B cell (primary cell): ENCODE measurements around the gene EMC6. TPM values are rescaled to one million over a fixed set of nuclear protein-coding genes. Genes with fewer than 3 reads are reported as not detected.
A peak's percentile ranks its signal among the peaks of the same experiment; 100 is the strongest.

Experiments used
- ATAC-seq: fragments of 200-7000 bp; cut with Tn5 transposase; one replicate; pipeline ENCODE4 v1.10.0; 2021; ENCODE audit warnings: low read depth, mild to moderate bottlenecking, moderate number of reproducible peaks, moderate library complexity
- CTCF ChIA-PET: fragments of 350-600 bp; sonication (Branson Sonifier 250); formaldehyde crosslinking; loops from one replicate; lab custom pipeline; 2021; ENCODE audit warnings: antibody characterized with exemption, inconsistent platforms; lab: Charles Lee
- POLR2A ChIA-PET: fragments of 350-600 bp; sonication (Branson Sonifier 250); formaldehyde crosslinking; loops from one replicate; lab custom pipeline; 2021; ENCODE audit warnings: antibody characterized with exemption; lab: Charles Lee
- DNase-seq: peaks from one replicate; pipeline ENCODE4 v3.0.0; 2013
- H2AFZ ChIP-seq: 2 replicates; pipeline ENCODE4 v1.6.1; 2012; ENCODE audit warnings: mild to moderate bottlenecking, low read depth, low read length; ENCODE audit not compliant: insufficient read depth, poor library complexity, severe bottlenecking
- H3K27ac ChIP-seq, 2 donors: 1 replicate in 1 of 2; 2 replicates in 1 of 2; pipeline ENCODE4 v1.5.1; 2012 to 2013; ENCODE audit warnings: low read length in 2 of 2, mild to moderate bottlenecking in 2 of 2, moderate library complexity in 1 of 2
- H3K27me3 ChIP-seq, 4 experiments: fragments of 200-600 bp in 1 of 4; sonication (generic) in 1 of 4; replicated peaks in 1 of 4; 1 replicate in 2 of 4; 2 replicates in 2 of 4; pipeline versions ENCODE4 v1.6.1 to v1.7.0; 2013 to 2016; ENCODE audit warnings: low read length in 3 of 4, mild to moderate bottlenecking in 2 of 4, mixed read lengths in 1 of 4, moderate library complexity in 1 of 4; ENCODE audit not compliant: insufficient read depth in 4 of 4, control insufficient read depth in 3 of 4; ENCODE audit errors: control extremely low read depth in 1 of 4
- H3K36me3 ChIP-seq, 2 experiments: replicated peaks in 1 of 2; 1 replicate in 1 of 2; 2 replicates in 1 of 2; pipeline versions ENCODE4 v1.6.1 to v1.7.1; 2013; ENCODE audit warnings: low read length in 1 of 2; ENCODE audit not compliant: insufficient read depth in 2 of 2, control insufficient read depth in 1 of 2; ENCODE audit errors: control extremely low read depth in 1 of 2, extremely low read depth in 1 of 2
- H3K4me1 ChIP-seq, 2 donors: fragments of 200-600 bp in 1 of 2; sonication (generic) in 1 of 2; 1 replicate in 1 of 2; 2 replicates in 1 of 2; pipeline versions ENCODE4 v1.5.1 to v1.6.1; 2013 to 2017; ENCODE audit warnings: low read length in 2 of 2; ENCODE audit not compliant: control insufficient read depth in 2 of 2, insufficient read depth in 2 of 2
- H3K4me2 ChIP-seq: replicated peaks from 2 replicates; pipeline ENCODE3; 2012; ENCODE audit warnings: mild to moderate bottlenecking, low read depth, low read length; ENCODE audit not compliant: poor library complexity, severe bottlenecking
- H3K4me3 ChIP-seq, 5 experiments: fragments of 200-600 bp in 1 of 5; sonication (generic) in 1 of 5; 1 replicate in 3 of 5; 2 replicates in 2 of 5; pipeline versions ENCODE4 v1.5.1 to v1.7.0; 2011 to 2016; ENCODE audit warnings: low read length in 4 of 5, mild to moderate bottlenecking in 4 of 5, low read depth in 2 of 5, control low read depth in 1 of 5, moderate library complexity in 1 of 5; ENCODE audit not compliant: insufficient read depth in 1 of 5; ENCODE audit errors: control extremely low read depth in 1 of 5, extremely low read depth in 1 of 5
- H3K79me2 ChIP-seq: fragments of 200-600 bp; sonication (generic); one replicate; pipeline ENCODE4 v1.6.0; 2016; ENCODE audit warnings: low read length; ENCODE audit not compliant: control insufficient read depth, insufficient read depth
- H3K9ac ChIP-seq: fragments of 200-600 bp; sonication (generic); 2 replicates; pipeline ENCODE4 v1.6.1; 2017; ENCODE audit warnings: mild to moderate bottlenecking, low read length, moderate library complexity
- H3K9me3 ChIP-seq, 3 donors: one replicate each; pipeline versions ENCODE4 v1.6.1 to v1.7.1; 2013; ENCODE audit warnings: low read length in 2 of 3; ENCODE audit not compliant: control insufficient read depth in 2 of 3, insufficient read depth in 1 of 3; ENCODE audit errors: control extremely low read depth in 1 of 3
- H4K20me1 ChIP-seq: 2 replicates; pipeline ENCODE4 v1.6.0; 2012; ENCODE audit warnings: mild to moderate bottlenecking, low read length; ENCODE audit not compliant: insufficient read depth, control insufficient read depth, poor library complexity, severe bottlenecking
- H3K27ac Mint-ChIP-seq: one replicate; pipeline ENCODE4 v1.8.0; 2021; ENCODE audit warnings: mixed read lengths
- H3K27me3 Mint-ChIP-seq: one replicate; pipeline ENCODE4 v1.8.0; 2021; ENCODE audit warnings: mixed read lengths
- H3K4me1 Mint-ChIP-seq: one replicate; pipeline ENCODE4 v1.8.0; 2021; ENCODE audit warnings: mixed read lengths
- H3K4me3 Mint-ChIP-seq: one replicate; pipeline ENCODE4 v1.8.0; 2021; ENCODE audit warnings: mixed read lengths
- H3K9me3 Mint-ChIP-seq: one replicate; pipeline ENCODE4 v1.8.0; 2022; ENCODE audit warnings: mixed read lengths; ENCODE audit not compliant: insufficient read depth
- EZH2 ChIP-seq: IDR thresholded peaks from 2 replicates; pipeline ENCODE4 v1.6.1; 2012; ENCODE audit warnings: borderline replicate concordance, low read depth, mild to moderate bottlenecking, moderate library complexity, low read length; ENCODE audit not compliant: insufficient read depth, poor library complexity, severe bottlenecking
- WGBS: methylation state at CpG from one replicate; pipeline ENCODE4 v1.1.5; 2013; ENCODE audit warnings: missing lambda C conversion rate; ENCODE audit not compliant: insufficient coverage; 5-methylcytosine and 5-hydroxymethylcytosine counted together
- intact Hi-C: fragments of 100-400 bp; cut with micrococcal nuclease; formaldehyde crosslinking; loops from one replicate; pipeline ENCODE4 v1.10.0; 2022
- polyA plus RNA-seq: library from polyadenylated mRNA; depleted of rRNA; stranded (reverse); fragments of >200 nt; gene quantifications from 2 replicates; pipeline ENCODE4 v1.2.3, GENCODE V29; 2012
- total RNA-seq, 2 donors: library from RNA; stranded (reverse); fragments of 120-200 nt in 1 of 2; gene quantifications; 1 replicate in 1 of 2; 2 replicates in 1 of 2; pipeline versions ENCODE4 v1.2.3 to v1.2.4, GENCODE V29; 2013 to 2022
- TF ChIP-seq, protein P1 (sequence below): fragments of 200-600 bp; IDR thresholded peaks from one replicate; pipeline ENCODE4 v1.8.0; 2022; ENCODE audit warnings: antibody characterized with exemption, mild to moderate bottlenecking

The EMC6 gene
- total and polyA plus RNA-seq, 2 donors (not counting 1 experiment from before 2014, with no cell fraction given) = 21.1 to 23.4 TPM

GRCh38 chr17:3681565-3681964 is 13.0 kb downstream of the EMC6 start:
- Histone ChIP-seq H3K27ac (peak overlapping the region; percentile 36 to 56), H3K9ac (no peak overlapping the region), H3K4me3 (no peak overlapping the region), H3K27me3 (no peaks in the 10 kb centered on the region), H3K36me3 (peaks cover 0 to 70% of the 10 kb centered on the region in 2 experiments), H4K20me1 (peaks cover 79% of the 10 kb centered on the region), H3K4me2 (no peak overlapping the region), H3K4me1 (peaks cover 17 to 47% of the 10 kb centered on the region in 2 donors), H3K79me2 (peaks cover 29% of the 10 kb centered on the region), H2AFZ (no peak overlapping the region), H3K9me3 (peaks cover 0 to 7% (median 0%) of the 10 kb centered on the region in 3 donors)
- WGBS = 91% methylated on average over 13 of the region's 20 CpGs
- peak overlapping the region; percentile 71 for H3K27ac Mint-ChIP-seq
- DNase-seq (no peak), ATAC-seq (no peak)
- H3K27me3 Mint-ChIP-seq = no peaks in the 10 kb centered on the region
- CTCF ChIA-PET = interaction anchor here (1.2 to 5.2 kb wide), 5 partner anchors 11 to 145 kb away, joined by 3 to 184 read pairs (median 38); partner anchors contain the start of gene P2RX5
- H3K4me3 Mint-ChIP-seq = no peak overlapping the region
- TF ChIP-seq, protein P1, sequence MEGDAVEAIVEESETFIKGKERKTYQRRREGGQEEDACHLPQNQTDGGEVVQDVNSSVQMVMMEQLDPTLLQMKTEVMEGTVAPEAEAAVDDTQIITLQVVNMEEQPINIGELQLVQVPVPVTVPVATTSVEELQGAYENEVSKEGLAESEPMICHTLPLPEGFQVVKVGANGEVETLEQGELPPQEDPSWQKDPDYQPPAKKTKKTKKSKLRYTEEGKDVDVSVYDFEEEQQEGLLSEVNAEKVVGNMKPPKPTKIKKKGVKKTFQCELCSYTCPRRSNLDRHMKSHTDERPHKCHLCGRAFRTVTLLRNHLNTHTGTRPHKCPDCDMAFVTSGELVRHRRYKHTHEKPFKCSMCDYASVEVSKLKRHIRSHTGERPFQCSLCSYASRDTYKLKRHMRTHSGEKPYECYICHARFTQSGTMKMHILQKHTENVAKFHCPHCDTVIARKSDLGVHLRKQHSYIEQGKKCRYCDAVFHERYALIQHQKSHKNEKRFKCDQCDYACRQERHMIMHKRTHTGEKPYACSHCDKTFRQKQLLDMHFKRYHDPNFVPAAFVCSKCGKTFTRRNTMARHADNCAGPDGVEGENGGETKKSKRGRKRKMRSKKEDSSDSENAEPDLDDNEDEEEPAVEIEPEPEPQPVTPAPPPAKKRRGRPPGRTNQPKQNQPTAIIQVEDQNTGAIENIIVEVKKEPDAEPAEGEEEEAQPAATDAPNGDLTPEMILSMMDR = no peak
- H3K9me3 Mint-ChIP-seq = no peaks in the 10 kb centered on the region
- peaks cover 44% of the 10 kb centered on the region for H3K4me1 Mint-ChIP-seq
- POLR2A ChIA-PET = interaction anchor here (0.6 to 1.5 kb wide), 2 partner anchors 13 to 57 kb away, joined by 4 read pairs; no protein-coding TSS in a partner anchor
- intact Hi-C loops = no loop called here

DNA sequence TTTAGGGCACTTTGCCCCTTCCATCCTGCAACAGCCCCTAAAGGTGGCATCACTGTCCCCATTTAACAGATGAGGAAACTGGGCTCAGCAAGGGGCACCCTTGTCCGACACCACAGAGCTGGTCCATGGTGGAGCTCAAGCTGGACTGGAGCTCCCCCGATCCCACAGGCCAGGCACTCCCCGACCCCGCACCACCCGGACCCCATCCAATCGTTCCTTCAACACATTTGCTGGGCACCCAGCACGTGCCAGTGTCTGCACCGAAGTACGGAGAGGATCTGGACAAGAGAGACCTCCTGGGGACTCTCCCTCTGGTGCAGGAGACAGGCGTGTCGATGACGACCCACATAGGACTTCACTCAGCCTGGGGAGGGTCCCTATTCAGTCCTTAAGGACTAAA is 13.4 kb downstream of the EMC6 start:
- intact Hi-C loops = loop anchor here (2.0 kb wide), 5 partner anchors 13 to 145 kb away; partner anchors contain the start of genes EMC6, HASPIN and TAX1BP3
- peaks cover 44% of the 10 kb centered on the region for H3K4me1 Mint-ChIP-seq
- Histone ChIP-seq H3K4me1 (peaks cover 17 to 47% of the 10 kb centered on the region in 2 donors), H3K9ac (no peak overlapping the region), H4K20me1 (peaks cover 77% of the 10 kb centered on the region), H3K79me2 (peaks cover 29% of the 10 kb centered on the region), H2AFZ (no peak overlapping the region), H3K27ac (peak overlapping the region; percentile 36 to 56), H3K4me3 (no peak overlapping the region), H3K27me3 (no peaks in the 10 kb centered on the region), H3K36me3 (peaks cover 0 to 68% of the 10 kb centered on the region in 2 experiments), H3K9me3 (peaks cover 0 to 7% (median 0%) of the 10 kb centered on the region in 3 donors), H3K4me2 (no peak overlapping the region)
- no peaks in the 10 kb centered on the region for H3K27me3 Mint-ChIP-seq
- no peaks in the 10 kb centered on the region for H3K9me3 Mint-ChIP-seq
- TF ChIP-seq, protein P1 = no peak
- TF ChIP-seq EZH2 = no peak
- ChIA-PET POLR2A (interaction anchor here (0.6 to 1.5 kb wide), 4 partner anchors 13 to 56 kb away, joined by 4 to 10 read pairs (median 4); no protein-coding TSS in a partner anchor), CTCF (interaction anchor here (0.6 to 5.2 kb wide), 15 partner anchors 11 to 1115 kb away, joined by 3 to 184 read pairs (median 6); partner anchors contain the start of genes NCBP3 and P2RX5)
- DNase-seq (no peak), ATAC-seq (no peak)
- H3K4me3 Mint-ChIP-seq = no peak overlapping the region
- WGBS = 95% methylated on average over 11 of the region's 12 CpGs
- peak overlapping the region; percentile 71 for H3K27ac Mint-ChIP-seq
